ENCODE data around the gene ARHGAP28. TPM values are rescaled to one million over a fixed set of nuclear protein-coding genes. Genes with fewer than 3 reads are reported as not detected.

ARHGAP28 gene
- polyA plus RNA-seq, 1 donor from 2014 or later, result 9.8 TPM

DNA sequence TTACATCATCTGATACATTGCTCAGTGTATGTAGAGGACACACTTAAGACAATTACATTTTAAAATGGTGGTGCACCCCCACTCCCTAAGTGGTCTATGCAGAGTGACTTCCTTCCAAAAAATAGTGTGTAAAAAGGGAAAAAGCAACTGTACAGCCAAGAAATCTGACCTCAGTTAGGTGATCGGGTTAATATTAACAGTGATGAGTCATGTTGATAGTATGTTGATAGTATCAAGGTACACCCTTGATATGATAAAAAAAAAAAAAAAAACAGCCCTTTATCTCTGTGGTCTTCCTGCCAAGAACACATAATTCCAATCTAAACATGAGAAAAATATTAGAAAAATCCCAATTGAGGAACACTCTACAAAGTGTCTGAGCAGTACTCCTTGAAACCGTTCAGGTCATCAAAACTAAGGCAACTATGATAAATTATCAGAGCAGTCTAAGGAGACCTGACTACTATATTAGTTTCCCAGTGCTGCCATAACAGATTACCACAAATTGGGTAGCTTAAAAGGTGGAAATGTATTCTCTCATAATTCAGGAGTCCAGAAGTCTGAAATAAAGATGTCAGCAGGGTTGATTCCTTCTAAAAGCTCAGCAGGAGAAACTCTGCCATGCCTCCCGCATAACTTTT is 171.9 kb downstream of the ARHGAP28 start:
- no peak overlapping the region for H3K9ac ChIP-seq (ENCODE audit: low read length)
- no peak overlapping the region for H2AFZ ChIP-seq (ENCODE audit: low read depth, low read length)
- no peak overlapping the region for H3K4me3 ChIP-seq (ENCODE audit: low read length)
- H3K36me3 ChIP-seq (ENCODE audit: insufficient read depth, low read length), result peaks cover 1% of the 10 kb centered on the region
- no peak overlapping the region for H3K4me2 ChIP-seq (ENCODE audit: low read length)
- no peaks in the 10 kb centered on the region for H3F3A ChIP-seq (ENCODE audit: insufficient read depth, low read length, poor library complexity, severe bottlenecking)
- H3K9me2 ChIP-seq (ENCODE audit: insufficient read depth, low read length), result no peaks in the 10 kb centered on the region
- H3K27me3 ChIP-seq (ENCODE audit: insufficient read depth, low read depth, low read length), result no peaks in the 10 kb centered on the region
- no peaks in the 10 kb centered on the region for H3K9me3 ChIP-seq (ENCODE audit: low read length)
- H3K27ac ChIP-seq (ENCODE audit: low read length), result no peak overlapping the region
- TF ChIP-seq MXI1 (conservative IDR thresholded peaks at IDR 0.05; ENCODE audit: poor library complexity, severe bottlenecking), result no peak
- no peak for TF ChIP-seq RAD21 (conservative IDR thresholded peaks at IDR 0.05)
- no peak for TF ChIP-seq POLR2AphosphoS5 (IDR thresholded peaks at IDR 0.05)
- no peak for TF ChIP-seq EZH2 (IDR thresholded peaks at IDR 0.05; ENCODE audit: borderline replicate concordance, insufficient read depth, low read length, poor library complexity, severe bottlenecking)
- TF ChIP-seq, protein P1, sequence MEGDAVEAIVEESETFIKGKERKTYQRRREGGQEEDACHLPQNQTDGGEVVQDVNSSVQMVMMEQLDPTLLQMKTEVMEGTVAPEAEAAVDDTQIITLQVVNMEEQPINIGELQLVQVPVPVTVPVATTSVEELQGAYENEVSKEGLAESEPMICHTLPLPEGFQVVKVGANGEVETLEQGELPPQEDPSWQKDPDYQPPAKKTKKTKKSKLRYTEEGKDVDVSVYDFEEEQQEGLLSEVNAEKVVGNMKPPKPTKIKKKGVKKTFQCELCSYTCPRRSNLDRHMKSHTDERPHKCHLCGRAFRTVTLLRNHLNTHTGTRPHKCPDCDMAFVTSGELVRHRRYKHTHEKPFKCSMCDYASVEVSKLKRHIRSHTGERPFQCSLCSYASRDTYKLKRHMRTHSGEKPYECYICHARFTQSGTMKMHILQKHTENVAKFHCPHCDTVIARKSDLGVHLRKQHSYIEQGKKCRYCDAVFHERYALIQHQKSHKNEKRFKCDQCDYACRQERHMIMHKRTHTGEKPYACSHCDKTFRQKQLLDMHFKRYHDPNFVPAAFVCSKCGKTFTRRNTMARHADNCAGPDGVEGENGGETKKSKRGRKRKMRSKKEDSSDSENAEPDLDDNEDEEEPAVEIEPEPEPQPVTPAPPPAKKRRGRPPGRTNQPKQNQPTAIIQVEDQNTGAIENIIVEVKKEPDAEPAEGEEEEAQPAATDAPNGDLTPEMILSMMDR (IDR thresholded peaks at IDR 0.05; ENCODE audit: poor library complexity, severe bottlenecking), result no peak
- TF ChIP-seq, protein P2, sequence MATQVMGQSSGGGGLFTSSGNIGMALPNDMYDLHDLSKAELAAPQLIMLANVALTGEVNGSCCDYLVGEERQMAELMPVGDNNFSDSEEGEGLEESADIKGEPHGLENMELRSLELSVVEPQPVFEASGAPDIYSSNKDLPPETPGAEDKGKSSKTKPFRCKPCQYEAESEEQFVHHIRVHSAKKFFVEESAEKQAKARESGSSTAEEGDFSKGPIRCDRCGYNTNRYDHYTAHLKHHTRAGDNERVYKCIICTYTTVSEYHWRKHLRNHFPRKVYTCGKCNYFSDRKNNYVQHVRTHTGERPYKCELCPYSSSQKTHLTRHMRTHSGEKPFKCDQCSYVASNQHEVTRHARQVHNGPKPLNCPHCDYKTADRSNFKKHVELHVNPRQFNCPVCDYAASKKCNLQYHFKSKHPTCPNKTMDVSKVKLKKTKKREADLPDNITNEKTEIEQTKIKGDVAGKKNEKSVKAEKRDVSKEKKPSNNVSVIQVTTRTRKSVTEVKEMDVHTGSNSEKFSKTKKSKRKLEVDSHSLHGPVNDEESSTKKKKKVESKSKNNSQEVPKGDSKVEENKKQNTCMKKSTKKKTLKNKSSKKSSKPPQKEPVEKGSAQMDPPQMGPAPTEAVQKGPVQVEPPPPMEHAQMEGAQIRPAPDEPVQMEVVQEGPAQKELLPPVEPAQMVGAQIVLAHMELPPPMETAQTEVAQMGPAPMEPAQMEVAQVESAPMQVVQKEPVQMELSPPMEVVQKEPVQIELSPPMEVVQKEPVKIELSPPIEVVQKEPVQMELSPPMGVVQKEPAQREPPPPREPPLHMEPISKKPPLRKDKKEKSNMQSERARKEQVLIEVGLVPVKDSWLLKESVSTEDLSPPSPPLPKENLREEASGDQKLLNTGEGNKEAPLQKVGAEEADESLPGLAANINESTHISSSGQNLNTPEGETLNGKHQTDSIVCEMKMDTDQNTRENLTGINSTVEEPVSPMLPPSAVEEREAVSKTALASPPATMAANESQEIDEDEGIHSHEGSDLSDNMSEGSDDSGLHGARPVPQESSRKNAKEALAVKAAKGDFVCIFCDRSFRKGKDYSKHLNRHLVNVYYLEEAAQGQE (IDR thresholded peaks at IDR 0.05; ENCODE audit: borderline replicate concordance), result no peak
- TF ChIP-seq SMC3 (conservative IDR thresholded peaks at IDR 0.05; ENCODE audit: poor library complexity), result no peak
- no peaks in the 10 kb centered on the region for H3K79me2 ChIP-seq (replicated peaks; ENCODE audit: insufficient read depth, low read length)
- no peaks in the 10 kb centered on the region for H4K20me1 ChIP-seq (ENCODE audit: insufficient read depth)

DNA sequence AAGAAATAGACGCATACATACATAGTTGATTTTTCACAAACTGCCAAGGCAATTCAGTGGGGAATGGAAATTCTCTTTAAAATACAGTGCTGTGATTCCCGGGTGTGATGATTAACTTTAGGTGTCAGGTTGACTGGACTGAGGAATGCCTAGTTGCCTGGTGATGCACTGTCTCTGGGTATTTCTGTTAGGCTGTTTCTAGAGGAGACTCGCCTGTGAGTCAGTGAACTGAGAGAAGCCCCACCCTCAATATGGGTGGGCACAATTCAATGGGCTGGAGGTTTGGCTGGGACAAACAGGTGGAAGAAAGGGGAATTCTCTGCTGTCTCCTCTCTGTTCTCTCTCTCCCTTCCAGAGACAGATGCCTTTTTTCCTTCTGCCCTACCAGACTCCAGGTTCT is 187.6 kb downstream of the ARHGAP28 start:
- no peaks in the 10 kb centered on the region for H4K20me1 ChIP-seq (ENCODE audit: insufficient read depth)
- H3K79me2 ChIP-seq (replicated peaks; ENCODE audit: insufficient read depth, low read length), result no peaks in the 10 kb centered on the region
- no peaks in the 10 kb centered on the region for H3K27me3 ChIP-seq (ENCODE audit: insufficient read depth, low read depth, low read length)
- H3K9me3 ChIP-seq (ENCODE audit: low read length), result peaks cover 9% of the 10 kb centered on the region
- no peak overlapping the region for H3K27ac ChIP-seq (ENCODE audit: low read length)
- H3K4me3 ChIP-seq (ENCODE audit: low read length), result no peak overlapping the region
- H2AFZ ChIP-seq (ENCODE audit: low read depth, low read length), result no peak overlapping the region
- H3F3A ChIP-seq (ENCODE audit: insufficient read depth, low read length, poor library complexity, severe bottlenecking), result no peaks in the 10 kb centered on the region
- H3K36me3 ChIP-seq (ENCODE audit: insufficient read depth, low read length), result no peaks in the 10 kb centered on the region
- H3K4me2 ChIP-seq (ENCODE audit: low read length), result no peak overlapping the region
- TF ChIP-seq EZH2 (IDR thresholded peaks at IDR 0.05; ENCODE audit: borderline replicate concordance, insufficient read depth, low read length, poor library complexity, severe bottlenecking) (no peak), RAD21 (conservative IDR thresholded peaks at IDR 0.05) (no peak), POLR2AphosphoS5 (IDR thresholded peaks at IDR 0.05) (no peak), SMC3 (conservative IDR thresholded peaks at IDR 0.05; ENCODE audit: poor library complexity) (no peak)
- TF ChIP-seq, protein P2 (IDR thresholded peaks at IDR 0.05; ENCODE audit: borderline replicate concordance), result no peak
- TF ChIP-seq, protein P1 (IDR thresholded peaks at IDR 0.05; ENCODE audit: poor library complexity, severe bottlenecking), result no peak
- no peaks in the 10 kb centered on the region for H3K9me2 ChIP-seq (ENCODE audit: insufficient read depth, low read length)
- H3K9ac ChIP-seq (ENCODE audit: low read length), result no peak overlapping the region

All from neural cell (in vitro differentiated cells).